AG04449 (cell line): ENCODE data around the gene NDRG2.

Experiments
- CTCF ChIA-PET: fragments of 350-600 bp; formaldehyde crosslinking; extraction: SDS; loops from one replicate; lab custom pipeline; 2021; ENCODE audit warnings: antibody characterized with exemption; lab: Yijun Ruan, JAX
- POLR2A ChIA-PET: fragments of 400-600, 350-600 bp; formaldehyde crosslinking; extraction: SDS; loops from one replicate; lab custom pipeline; 2020; ENCODE audit warnings: antibody characterized with exemption, inconsistent platforms; lab: Yijun Ruan, JAX
- DNase-seq: peaks from one replicate; pipeline ENCODE4 v3.0.0-alpha.2; 2010; ENCODE audit warnings: low read depth, low spot score
- H3K4me3 ChIP-seq: 2 replicates; pipeline ENCODE4 v1.5.1; 2011; ENCODE audit warnings: low read depth, mild to moderate bottlenecking, control low read depth, low read length
- CTCF ChIP-seq: IDR thresholded peaks from one replicate; pipeline ENCODE4 v1.5.1; 2011; ENCODE audit warnings: mild to moderate bottlenecking, moderate library complexity, low read length, control low read depth, inconsistent platforms; ENCODE audit not compliant: insufficient read depth; ENCODE audit errors: missing control alignments

NDRG2 gene

GRCh38 chr14:21070610-21071224 lies 45.9 kb upstream of the NDRG2 start:
- CTCF ChIA-PET, result interaction anchor here (0.6 to 6.6 kb wide), 17 partner anchors 9 to 655 kb away, joined by 3 to 164 read pairs (median 5); partner anchors contain the start of gene TMEM253

GRCh38 chr14:21070083-21070609 lies 45.3 kb upstream of the NDRG2 start, which contains the start of gene ARHGEF40:
TSS of gene ARHGEF40 (plus strand) at chr14:21070304. CDS start at chr14:21070397, 93 bp downstream.
- peak within 1 kb of the TSS; percentile 81 for H3K4me3 ChIP-seq
- TF ChIP-seq CTCF, result no peak
- ChIA-PET CTCF (interaction anchor here (0.6 to 6.6 kb wide), 12 partner anchors 9 to 654 kb away, joined by 3 to 164 read pairs (median 16); partner anchors contain the start of gene TMEM253), POLR2A (interaction anchor here (1.5 to 3.6 kb wide), 11 partner anchors 9 to 55 kb away, joined by 4 to 42 read pairs (median 10); partner anchors contain the start of gene TMEM253)
- DNase-seq, result no peak

More at GRCh38 chr14:21070610-21071224, 45.9 kb upstream of the NDRG2 start:
- peak overlapping the region; percentile 81 for H3K4me3 ChIP-seq
- DNase-seq, result no peak
- POLR2A ChIA-PET, result interaction anchor here (0.6 to 3.6 kb wide), 16 partner anchors 7 to 616 kb away, joined by 3 to 42 read pairs (median 8); partner anchors contain the start of genes APEX1, METTL3, OSGEP and TMEM253
- TF ChIP-seq CTCF, result no peak

- POLR2A ChIA-PET, result interaction anchor here (1.8 to 2.7 kb wide), 5 partner anchors 10 to 26 kb away, joined by 4 to 42 read pairs (median 10); no protein-coding TSS in a partner anchor
- CTCF ChIA-PET, result interaction anchor here (1.0 to 9.6 kb wide), 23 partner anchors 8 to 654 kb away, joined by 3 to 300 read pairs (median 19); partner anchors contain the start of genes TMEM253, TPPP2 and ZNF219
- TF ChIP-seq CTCF, result no peak
- H3K4me3 ChIP-seq, result peak overlapping the region; percentile 81
- DNase-seq, result no peak
Measured at GRCh38 chr14:21069388-21070082, 44.7 kb upstream of the NDRG2 start.

GRCh38 chr14:21068521-21069387 lies 43.9 kb upstream of the NDRG2 start:
- no peak for DNase-seq
- ChIA-PET CTCF (interaction anchor here (0.7 to 9.6 kb wide), 26 partner anchors 8 to 72 kb away, joined by 3 to 300 read pairs (median 4); partner anchors contain the start of genes TMEM253, TPPP2 and ZNF219), POLR2A (interaction anchor here (0.9 kb wide), 2 partner anchors 26 to 36 kb away, joined by 3 to 5 read pairs; no protein-coding TSS in a partner anchor)
- peak overlapping the region; percentile 81 for H3K4me3 ChIP-seq
- peak; percentile 62 for TF ChIP-seq CTCF

GRCh38 chr14:21066882-21067502 lies 42.1 kb upstream of the NDRG2 start:
- POLR2A ChIA-PET, result no interaction called here

More at GRCh38 chr14:21066882-21067502, 42.1 kb upstream of the NDRG2 start:
- no peak for DNase-seq
- CTCF ChIA-PET, result interaction anchor here (0.6 to 9.6 kb wide), 15 partner anchors 8 to 271 kb away, joined by 3 to 300 read pairs (median 7); partner anchors contain the start of gene TMEM253
- TF ChIP-seq CTCF, result no peak
- no peak overlapping the region for H3K4me3 ChIP-seq
